GM19463 (cell line): ENCODE measurements around the gene NAXE.
"Not testable (repeated sequence)": the region's sequence is repeated elsewhere in the genome, so short reads cannot be mapped to it uniquely, and the experiment has no call there.

Source experiments
- ATAC-seq: cut with Tn5 transposase; IDR thresholded peaks from one replicate; pipeline ENCODE4 v1.9.1; 2021; ENCODE audit warnings: mild to moderate bottlenecking, moderate library complexity; ENCODE audit not compliant: unreplicated experiment

The NAXE gene

DNA sequence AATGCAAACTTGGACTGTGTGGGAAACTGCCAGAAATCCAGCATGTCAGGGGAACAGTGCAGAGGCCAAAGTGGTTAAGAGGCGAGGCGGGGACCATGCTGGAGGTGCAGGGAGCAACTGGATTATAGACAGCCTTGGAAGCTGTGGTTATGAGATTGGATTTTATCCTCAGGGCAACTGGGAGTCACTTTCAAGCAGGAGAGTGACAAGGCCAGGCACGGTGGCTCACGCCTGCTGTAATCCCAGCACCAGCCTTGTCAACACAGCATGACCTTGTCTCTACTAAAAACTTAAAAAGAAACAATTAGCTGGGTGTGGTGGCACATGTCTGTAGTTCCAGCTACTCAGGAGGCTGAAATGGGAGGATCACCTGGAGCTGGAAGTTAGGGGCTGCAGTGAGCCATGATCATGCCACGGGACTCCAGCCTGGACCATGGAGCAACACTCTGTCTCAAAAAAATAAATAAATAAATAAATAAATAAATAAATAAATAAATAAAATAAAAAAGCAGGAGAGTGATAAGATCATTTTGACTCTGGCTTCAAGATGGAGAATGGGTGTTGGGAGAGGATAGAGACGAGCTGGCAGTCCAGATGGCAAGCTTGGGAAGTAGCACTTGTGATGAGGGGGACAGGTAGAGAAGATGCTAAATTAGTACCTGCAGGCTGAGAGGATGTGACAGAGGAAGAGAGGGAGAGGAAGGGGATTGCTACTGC lies 31.2 kb downstream of the NAXE start:
- ATAC-seq: no peak

DNA sequence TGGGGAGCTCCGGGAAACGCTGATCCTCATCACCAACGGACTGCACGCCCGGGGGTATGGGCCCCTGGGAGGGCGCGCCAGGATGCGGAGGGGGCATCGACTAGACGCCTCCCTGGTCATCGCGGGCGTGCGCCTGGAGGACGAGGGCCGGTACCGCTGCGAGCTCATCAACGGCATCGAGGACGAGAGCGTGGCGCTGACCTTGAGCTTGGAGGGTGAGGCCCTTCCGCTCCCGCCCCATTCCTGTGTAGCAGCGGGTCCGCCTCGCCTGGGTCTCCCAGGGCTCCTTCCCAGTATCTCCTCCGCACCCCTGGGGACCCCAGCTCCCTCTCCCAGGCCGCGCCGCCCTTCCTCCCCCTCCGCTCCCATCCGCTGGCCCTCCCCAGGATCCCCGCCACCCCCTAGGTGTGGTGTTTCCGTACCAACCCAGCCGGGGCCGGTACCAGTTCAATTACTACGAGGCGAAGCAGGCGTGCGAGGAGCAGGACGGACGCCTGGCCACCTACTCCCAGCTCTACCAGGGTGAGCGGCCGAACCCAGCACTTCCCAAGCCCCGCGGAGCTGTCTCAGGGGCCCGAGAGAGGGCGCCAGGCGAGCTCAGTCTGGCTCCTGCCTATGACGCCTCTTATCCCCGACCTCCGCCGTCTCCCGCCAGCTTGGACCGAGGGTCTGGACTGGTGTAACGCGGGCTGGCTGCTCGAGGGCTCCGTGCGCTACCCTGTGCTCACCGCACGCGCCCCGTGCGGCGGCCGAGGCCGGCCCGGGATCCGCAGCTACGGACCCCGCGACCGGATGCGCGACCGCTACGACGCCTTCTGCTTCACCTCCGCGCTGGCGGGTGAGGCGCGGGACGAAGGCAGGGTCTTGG lies 32.6 kb downstream of the NAXE start:
- ATAC-seq: no peak

- no peak for ATAC-seq
These were observed 33.3 kb downstream of the NAXE start for GRCh38 chr1:156624814-156625435.

DNA sequence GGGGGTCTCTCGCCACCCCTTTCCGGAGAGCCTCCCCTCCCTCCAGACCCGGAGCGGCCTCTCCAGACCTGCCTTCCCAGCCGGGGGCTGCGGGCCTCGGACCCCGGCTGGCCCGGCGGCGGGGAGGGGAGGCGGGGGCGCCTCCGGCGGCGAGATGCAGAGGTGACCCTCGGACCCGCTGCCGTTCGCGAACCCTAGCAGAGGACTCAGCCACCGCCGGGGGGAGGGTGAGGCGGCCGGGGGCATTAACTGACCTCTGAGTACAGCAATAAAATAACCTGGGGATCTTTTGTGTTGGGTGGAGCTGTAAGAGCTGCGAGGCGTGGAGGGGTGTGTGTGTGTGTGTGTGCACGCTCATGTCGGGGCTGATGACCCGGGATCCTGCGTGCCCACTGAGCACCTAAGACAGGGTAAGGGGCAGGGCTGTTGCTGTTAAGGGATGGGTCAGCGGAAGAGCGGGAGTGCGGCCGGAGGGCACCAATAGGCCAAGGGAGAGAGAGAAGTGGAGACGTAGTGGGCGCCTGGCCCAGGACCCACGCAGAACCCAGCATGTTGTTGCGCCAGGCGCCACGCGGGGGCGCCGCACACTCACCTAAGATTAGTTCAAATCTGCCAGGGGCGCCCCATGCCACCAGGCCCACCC lies 34.0 kb downstream of the NAXE start:
- ATAC-seq: no peak

DNA sequence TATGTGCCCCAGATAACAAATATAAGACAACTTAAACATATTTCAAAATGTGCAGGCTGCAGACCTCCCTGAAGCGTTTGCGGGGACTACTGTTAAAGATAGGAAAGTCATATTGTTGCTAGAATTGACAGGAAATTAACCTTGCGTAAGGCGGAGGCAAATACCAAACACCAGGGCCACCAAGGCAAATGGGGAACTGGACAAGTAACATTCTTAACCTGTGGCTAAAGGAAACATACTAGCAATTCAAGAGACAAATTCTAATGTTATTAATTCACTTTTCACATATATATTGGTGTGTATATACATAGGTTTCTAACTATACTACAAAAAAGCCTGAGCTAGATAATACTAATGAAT lies 34.5 kb downstream of the NAXE start:
- ATAC-seq: no peak

GRCh38 chr1:156627313-156627880 lies 35.8 kb downstream of the NAXE start:
- no peak for ATAC-seq

- ATAC-seq: no peak
These were observed 38.4 kb downstream of the NAXE start for GRCh38 chr1:156629823-156630449.

DNA sequence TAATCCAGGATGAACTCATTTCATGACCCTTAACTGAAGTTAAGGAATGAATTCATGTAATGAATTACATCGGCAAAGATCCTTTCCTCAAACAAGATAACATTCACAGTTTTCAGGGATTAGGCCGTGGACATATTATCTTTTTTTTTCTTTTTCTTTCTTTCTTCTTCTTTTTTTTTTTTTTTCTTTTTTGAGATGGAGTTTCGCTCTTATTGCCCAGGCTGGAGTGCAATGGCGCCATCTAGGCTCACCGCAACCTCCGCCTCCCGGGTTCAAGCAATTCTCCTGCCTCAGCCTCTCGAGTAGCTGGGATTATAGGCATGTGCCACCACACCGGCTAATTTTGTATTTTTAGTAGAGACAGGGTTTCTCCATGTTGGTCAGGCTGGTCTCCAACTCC lies 39.6 kb downstream of the NAXE start:
- ATAC-seq: not testable (repeated sequence)

GRCh38 chr1:156632355-156632754 lies 40.8 kb downstream of the NAXE start:
- ATAC-seq: no peak

DNA sequence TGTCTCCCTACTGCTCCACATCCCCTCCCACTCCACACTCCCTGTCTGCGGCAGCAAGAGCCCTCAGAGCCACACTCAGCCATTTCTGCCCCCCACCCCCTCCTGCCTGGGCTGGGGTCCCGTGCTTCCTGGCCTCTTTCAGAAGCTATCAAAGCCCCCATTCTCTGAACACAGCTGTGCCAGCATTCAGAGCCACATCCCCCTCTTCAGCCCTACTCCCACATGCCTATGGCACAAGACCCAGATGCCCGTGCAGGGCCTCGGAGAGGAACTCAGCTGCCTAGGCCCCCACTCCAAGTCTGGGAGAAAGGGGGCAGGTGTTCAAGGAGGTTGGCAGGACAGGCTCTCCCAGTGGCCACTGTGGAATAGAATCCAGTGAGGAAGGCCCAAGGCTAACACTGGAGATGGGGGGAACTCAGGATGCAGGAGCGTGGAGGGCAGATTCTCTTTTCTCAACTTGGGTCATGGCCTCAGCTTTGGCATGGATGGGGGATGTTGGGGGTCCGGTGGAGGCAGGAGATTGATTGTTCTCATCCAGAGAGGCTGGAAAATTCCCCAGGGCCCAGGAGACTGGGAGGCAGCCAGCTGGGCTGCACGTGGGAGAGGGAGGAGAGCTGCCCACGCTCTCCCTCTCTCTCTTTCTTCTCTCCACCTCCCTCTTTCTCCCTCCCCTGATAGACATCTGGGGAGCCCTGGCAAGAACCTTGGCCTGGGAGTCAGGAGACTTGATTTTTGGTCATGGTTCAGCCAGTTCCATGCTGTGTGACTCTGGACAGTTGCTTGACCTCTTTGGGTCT lies 46.8 kb downstream of the NAXE start:
- no peak for ATAC-seq

DNA sequence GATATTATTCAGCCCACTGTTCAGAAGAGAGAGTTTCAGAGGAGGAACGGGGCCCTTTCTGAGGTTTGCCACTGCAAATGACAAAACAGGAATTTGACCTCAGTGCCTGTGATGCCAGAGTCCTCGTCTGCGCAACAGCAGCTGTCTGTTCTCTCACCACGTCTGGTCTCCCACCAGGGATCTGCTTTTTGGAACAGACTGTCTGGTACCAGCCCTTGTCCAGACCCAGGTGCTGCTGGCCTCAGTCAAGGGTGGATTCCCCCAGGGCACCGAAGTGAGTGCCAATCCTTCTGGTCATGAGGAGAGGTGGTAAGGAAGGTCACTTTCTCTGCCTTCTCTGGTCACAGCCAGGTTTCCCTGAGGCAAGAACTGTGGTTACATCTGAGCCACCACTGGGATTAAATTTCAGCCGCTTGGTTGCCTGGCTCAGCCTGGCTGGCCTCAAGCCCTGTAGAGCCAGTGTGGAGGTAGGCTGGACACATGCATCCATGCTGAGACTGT lies 48.1 kb downstream of the NAXE start:
- ATAC-seq: no peak

- no peak for ATAC-seq
These were observed 49.5 kb downstream of the NAXE start for GRCh38 chr1:156640842-156641706.

DNA sequence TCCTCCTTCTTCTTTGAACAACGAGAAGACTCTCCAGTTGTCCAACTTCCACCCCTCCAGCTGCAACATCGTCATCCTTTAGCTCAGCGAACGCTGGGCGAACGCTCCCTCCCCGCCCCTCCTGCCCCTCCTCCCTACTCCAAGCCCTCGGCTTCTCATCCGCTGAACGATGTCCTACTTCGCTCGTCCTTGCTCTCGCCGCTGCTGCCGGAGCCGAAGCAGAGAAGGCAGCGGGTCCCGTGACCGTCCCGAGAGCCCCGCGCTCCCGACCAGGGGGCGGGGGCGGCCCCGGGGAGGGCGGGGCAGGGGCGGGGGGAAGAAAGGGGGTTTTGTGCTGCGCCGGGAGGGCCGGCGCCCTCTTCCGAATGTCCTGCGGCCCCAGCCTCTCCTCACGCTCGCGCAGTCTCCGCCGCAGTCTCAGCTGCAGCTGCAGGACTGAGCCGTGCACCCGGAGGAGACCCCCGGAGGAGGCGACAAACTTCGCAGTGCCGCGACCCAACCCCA lies 50.2 kb downstream of the NAXE start, which contains the start of gene BCAN:
TSS of gene BCAN (plus strand) at position 357 of the 504 bp plus-strand sequence. CDS start 3,938 bp downstream, outside the sequence.
- no peak for ATAC-seq

GRCh38 chr1:156642265-156643048 lies 50.9 kb downstream of the NAXE start:
- no peak for ATAC-seq

DNA sequence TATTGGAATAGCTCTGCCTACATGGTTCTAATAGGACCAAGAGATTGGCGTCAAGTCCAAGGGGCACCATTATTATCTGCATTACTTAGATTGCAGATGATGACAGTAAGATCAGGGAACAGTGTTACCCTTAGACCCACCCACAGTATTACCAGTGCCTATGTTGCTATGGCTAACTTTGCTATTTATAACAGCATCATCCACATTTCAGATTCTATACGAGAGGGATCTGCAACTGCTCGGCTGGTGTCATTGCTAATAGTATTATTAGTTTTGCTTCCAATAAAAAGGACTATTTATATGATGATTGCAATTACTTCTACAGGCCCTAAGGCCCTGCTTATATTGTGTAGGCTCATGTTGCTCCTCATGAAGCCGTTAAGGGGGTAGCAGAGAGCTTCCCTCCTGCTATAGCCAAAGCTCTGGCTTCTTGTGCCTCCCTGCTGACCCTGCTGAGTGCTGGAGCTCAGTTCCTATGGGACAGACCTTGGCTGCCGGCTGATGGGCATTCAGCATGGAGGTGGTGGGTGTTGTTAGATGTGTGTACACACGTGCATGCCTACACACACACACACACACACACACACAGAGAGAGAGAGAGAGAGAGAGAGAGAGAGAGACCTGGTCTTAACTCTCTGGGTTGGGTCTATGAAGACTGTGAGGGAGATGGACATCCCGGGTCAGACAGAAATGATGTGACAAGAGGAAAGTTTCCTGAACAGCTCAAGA lies 51.6 kb downstream of the NAXE start:
- no peak for ATAC-seq

- no peak for ATAC-seq
These were observed 52.2 kb downstream of the NAXE start for GRCh38 chr1:156643778-156644092.
